A673 (cell line): ENCODE data around the gene NAV2.

ENCODE experiments used
- CTCF ChIP-seq: fragments of 300-800, 200-600 bp; sonication (generic); conservative IDR thresholded peaks from 2 replicates; pipeline ENCODE4 v1.5.1; 2017; ENCODE audit warnings: low read depth, mild to moderate bottlenecking, antibody characterized with exemption, low read length, moderate library complexity, mixed read lengths
- EZH2 ChIP-seq: fragments of 200-600 bp; sonication (generic); IDR thresholded peaks from 2 replicates; pipeline ENCODE4 v1.6.1; 2017; ENCODE audit warnings: borderline replicate concordance, low read depth, mild to moderate bottlenecking, mixed read lengths, antibody characterized with exemption, low read length; ENCODE audit not compliant: poor library complexity, severe bottlenecking

GRCh38 chr11:19744130-19744529, 31.5 kb downstream of the NAV2 start:
- TF ChIP-seq CTCF: no peak
- no peak for TF ChIP-seq EZH2
